Brain microvascular endothelial cell (primary cell): ENCODE results near the gene NAGPA.

Experiments
- DNase-seq: peaks from one replicate; pipeline ENCODE4 v3.0.0-alpha.2; 2020
- H3K27ac ChIP-seq: fragments of 250-450 bp; sonication (Bioruptor Pico); 2 replicates; pipeline ENCODE4 v1.5.1; 2020; ENCODE audit warnings: mild to moderate bottlenecking, moderate library complexity
- H3K27me3 ChIP-seq: fragments of 250-450 bp; sonication (Bioruptor Pico); replicated peaks from 2 replicates; pipeline ENCODE4 v1.5.1; 2020; ENCODE audit warnings: mild to moderate bottlenecking
- H3K36me3 ChIP-seq: fragments of 250-450 bp; sonication (Bioruptor Pico); replicated peaks from 2 replicates; pipeline ENCODE4 v1.5.1; 2020; ENCODE audit warnings: mild to moderate bottlenecking
- H3K4me3 ChIP-seq: 2 replicates; pipeline ENCODE4 v1.5.1; 2011; ENCODE audit warnings: low read depth, mild to moderate bottlenecking, control low read depth, low read length, moderate library complexity
- in situ Hi-C: cut with HindIII; loops from 2 replicates; pipeline ENCODE4 v1.10.0; 2017; ENCODE audit warnings: low sequenced_read_pairs, low pct_ligation_motif_present
- TF ChIP-seq, protein P1 (sequence below): IDR thresholded peaks from 2 replicates; pipeline ENCODE4 v1.5.1; 2011; ENCODE audit warnings: low read depth, mild to moderate bottlenecking, moderate library complexity, low read length, control low read depth, inconsistent platforms; ENCODE audit errors: missing control alignments

NAGPA gene

DNA sequence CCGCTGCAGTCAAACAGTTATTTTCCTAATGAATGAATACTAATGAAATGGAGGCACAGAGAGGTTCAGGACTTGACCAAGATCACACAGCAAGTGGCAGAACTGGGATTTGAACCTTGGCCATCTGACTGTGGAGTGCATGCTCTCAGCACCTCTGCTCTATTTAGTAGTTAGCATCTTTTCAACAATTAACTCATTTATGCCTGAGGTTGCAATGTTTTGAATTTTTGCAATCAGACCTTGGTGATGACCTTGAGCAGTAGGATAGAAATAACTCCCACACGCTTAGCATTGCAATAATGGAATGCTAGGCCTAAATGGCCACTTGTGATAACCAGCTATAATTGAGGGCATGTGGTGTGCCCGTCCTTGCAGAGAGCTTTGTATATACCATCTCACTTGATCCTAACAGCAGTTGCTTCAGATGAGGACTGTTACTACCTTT lies 31.0 kb downstream of the NAGPA start:
- H3K4me3 ChIP-seq: no peak overlapping the region
- no peak for DNase-seq
- H3K27me3 ChIP-seq: no peaks in the 10 kb centered on the region
- H3K36me3 ChIP-seq: no peaks in the 10 kb centered on the region
- in situ Hi-C loops: no loop called here
- no peak overlapping the region for H3K27ac ChIP-seq
- TF ChIP-seq, protein P1, sequence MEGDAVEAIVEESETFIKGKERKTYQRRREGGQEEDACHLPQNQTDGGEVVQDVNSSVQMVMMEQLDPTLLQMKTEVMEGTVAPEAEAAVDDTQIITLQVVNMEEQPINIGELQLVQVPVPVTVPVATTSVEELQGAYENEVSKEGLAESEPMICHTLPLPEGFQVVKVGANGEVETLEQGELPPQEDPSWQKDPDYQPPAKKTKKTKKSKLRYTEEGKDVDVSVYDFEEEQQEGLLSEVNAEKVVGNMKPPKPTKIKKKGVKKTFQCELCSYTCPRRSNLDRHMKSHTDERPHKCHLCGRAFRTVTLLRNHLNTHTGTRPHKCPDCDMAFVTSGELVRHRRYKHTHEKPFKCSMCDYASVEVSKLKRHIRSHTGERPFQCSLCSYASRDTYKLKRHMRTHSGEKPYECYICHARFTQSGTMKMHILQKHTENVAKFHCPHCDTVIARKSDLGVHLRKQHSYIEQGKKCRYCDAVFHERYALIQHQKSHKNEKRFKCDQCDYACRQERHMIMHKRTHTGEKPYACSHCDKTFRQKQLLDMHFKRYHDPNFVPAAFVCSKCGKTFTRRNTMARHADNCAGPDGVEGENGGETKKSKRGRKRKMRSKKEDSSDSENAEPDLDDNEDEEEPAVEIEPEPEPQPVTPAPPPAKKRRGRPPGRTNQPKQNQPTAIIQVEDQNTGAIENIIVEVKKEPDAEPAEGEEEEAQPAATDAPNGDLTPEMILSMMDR: no peak

DNA sequence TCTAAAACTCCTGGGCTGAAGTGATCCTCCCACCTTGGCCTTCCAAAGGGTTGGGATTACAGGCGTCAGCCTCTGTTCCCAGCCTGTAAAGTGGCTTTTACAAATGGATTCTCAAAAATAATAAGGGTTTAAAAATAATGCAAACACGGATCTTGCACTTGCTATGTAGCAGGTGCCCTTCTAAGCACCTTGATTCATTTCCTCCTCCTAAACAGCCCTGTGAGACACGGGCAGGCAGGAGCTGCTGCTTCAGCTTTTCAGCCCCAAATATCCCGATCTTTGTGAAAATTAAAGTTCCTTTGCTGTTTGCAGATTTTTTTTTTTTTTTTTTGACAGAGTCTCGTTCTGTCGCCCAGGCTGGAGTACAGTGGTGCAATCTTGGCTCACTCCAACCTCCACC lies 31.7 kb downstream of the NAGPA start:
- TF ChIP-seq, protein P1: no peak
- in situ Hi-C loops: no loop called here
- no peaks in the 10 kb centered on the region for H3K36me3 ChIP-seq
- H3K27me3 ChIP-seq: no peaks in the 10 kb centered on the region
- no peak overlapping the region for H3K27ac ChIP-seq
- DNase-seq: no peak
- no peak overlapping the region for H3K4me3 ChIP-seq

DNA sequence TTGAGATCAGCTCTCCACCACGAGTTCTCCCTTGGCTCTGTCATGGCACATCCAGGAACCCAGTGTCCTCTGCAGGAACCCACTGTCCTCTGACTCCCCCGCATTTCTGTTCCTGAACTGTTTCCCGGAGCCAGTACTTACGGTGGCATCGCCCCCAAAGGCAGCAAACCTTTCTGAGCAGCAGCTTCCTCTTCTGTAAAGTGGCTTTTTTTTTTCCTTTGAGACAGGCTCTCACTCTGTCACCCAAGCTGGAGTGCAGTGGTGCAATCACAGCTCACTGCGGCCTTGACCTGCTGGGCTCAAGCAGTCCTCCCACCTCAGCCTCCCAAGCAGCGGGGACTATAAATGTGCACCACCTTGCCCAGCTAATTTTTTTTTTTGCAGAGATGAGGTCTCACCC lies 32.2 kb downstream of the NAGPA start:
- in situ Hi-C loops: no loop called here
- Histone ChIP-seq H3K4me3 (no peak overlapping the region), H3K27me3 (no peaks in the 10 kb centered on the region), H3K27ac (no peak overlapping the region), H3K36me3 (no peaks in the 10 kb centered on the region)
- no peak for DNase-seq
- TF ChIP-seq, protein P1: no peak

DNA sequence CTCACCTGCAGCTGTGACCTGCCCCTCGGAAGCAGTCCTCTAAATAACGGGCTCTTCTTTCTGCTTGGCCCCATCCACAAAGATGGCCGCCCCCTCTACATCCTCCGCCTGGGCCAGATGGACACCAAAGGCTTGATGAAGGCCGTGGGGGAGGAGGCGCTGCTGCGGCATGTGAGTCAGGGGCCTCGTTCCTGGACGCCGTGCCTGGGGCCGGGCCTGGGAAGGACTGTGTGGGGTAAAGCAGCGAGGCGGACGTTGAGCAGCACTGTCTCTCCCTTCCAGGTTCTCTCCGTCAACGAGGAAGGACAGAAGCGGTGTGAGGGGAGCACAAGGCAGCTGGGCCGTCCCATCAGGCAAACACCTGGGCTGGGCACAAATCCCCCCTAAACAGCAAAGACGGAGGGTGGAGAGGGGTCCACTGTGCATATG lies 33.1 kb downstream of the NAGPA start:
- no peaks in the 10 kb centered on the region for H3K27me3 ChIP-seq
- in situ Hi-C loops: no loop called here
- TF ChIP-seq, protein P1: no peak
- no peaks in the 10 kb centered on the region for H3K36me3 ChIP-seq
- H3K27ac ChIP-seq: no peak overlapping the region
- no peak for DNase-seq
- H3K4me3 ChIP-seq: no peak overlapping the region

DNA sequence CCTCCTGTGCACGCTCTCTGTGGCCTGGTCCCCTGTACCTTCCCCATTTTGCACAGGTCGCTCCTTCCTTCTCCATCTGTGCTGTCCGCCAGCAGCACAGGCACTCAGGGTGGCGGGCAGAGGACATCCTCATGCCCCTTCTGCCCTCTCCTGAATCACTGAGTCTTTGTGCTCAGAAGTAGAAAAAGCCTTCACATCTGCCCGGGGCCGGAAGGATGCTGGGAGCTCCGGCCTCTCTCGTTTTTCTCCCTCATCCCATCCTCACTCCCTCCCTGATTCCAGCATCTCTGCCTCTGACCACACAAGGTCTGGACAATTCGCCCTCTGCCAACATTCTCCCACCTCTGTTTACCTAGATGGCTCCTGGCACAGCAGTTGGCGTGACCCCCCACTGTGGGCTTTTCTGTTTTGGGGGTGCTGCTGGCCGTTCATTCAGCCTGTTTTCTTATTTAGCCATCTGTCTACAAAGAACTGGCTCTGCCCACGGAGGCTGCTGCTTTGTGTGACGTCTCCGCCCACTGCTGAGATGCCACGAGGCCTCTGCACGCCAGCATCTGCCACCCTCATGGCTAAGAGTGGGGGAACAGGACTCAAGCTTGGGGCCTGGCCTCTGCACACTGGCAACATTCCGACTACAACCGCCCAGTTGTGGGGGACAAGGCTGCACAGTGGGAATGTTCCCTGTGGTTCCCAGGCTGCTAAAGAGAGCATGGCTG lies 38.9 kb downstream of the NAGPA start:
- Histone ChIP-seq H3K4me3 (no peak overlapping the region), H3K27me3 (no peaks in the 10 kb centered on the region), H3K36me3 (no peaks in the 10 kb centered on the region), H3K27ac (no peak overlapping the region)
- in situ Hi-C loops: no loop called here
- TF ChIP-seq, protein P1: no peak
- no peak for DNase-seq

DNA sequence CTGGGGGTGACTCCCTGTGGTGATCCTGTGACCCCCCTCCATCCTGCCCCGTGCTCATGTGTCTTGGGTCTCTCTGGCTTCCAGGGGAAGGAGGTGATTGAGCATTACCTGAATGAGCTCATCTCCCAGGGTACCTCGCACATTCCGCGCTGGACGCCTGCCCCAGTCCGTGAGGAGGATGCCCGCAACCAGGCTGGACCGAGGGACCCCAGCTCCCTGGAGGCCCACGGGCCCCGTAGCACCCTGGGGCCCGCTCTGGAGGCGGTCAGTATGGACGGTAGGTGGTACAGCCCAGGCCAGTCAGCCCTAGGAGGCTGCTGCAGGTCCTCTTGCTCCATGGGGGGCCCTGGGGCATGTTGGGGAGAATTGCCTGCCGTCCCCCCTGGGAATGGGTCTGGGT lies 42.0 kb downstream of the NAGPA start:
- Histone ChIP-seq H3K36me3 (no peaks in the 10 kb centered on the region), H3K27ac (no peak overlapping the region), H3K4me3 (no peak overlapping the region), H3K27me3 (peaks cover 18% of the 10 kb centered on the region)
- no peak for DNase-seq
- TF ChIP-seq, protein P1: no peak
- in situ Hi-C loops: no loop called here
